Smooth muscle cell of the brain vasculature (primary cell): Measurements from ENCODE around the gene ADAM20.
"Not testable (repeated sequence)": the region's sequence is repeated elsewhere in the genome, so short reads cannot be mapped to it uniquely, and the experiment has no call there.

Experiments used
- DNase-seq: peaks from one replicate; pipeline ENCODE4 v3.0.0-alpha.2; 2012; ENCODE audit warnings: low read depth, low spot score

The ADAM20 gene

GRCh38 chr14:70534904-70535303 lies at the start of gene ADAM20:
Gene ADAM20, minus strand, starts transcription at chr14:70535004. Its CDS starts 10,247 bp downstream, at chr14:70524757.
- no peak for DNase-seq

- DNase-seq, result no peak
Observed at GRCh38 chr14:70576891-70577290, 42.1 kb upstream of the ADAM20 start.

- no peak for DNase-seq
Observed at GRCh38 chr14:70573050-70573449, 38.2 kb upstream of the ADAM20 start.

DNA sequence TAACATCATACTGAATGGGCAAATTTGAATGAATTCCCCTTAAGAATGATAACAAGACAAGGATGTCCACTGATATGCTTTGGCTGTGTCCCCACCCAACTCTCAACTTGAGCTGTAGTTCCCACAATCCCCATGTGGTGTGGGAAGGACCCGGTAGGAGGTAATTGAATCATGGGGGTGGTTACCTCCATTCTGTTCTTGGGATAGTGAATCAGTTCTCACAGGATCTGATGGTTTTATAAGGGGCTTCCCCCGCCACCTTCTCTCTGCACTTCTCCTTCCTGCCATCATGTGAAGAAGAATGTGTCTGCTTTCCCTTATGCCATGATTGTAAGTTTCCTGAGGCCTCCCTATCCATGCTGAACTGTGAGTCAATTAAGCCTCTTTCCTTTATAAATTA lies 36.3 kb upstream of the ADAM20 start:
- no peak for DNase-seq

GRCh38 chr14:70567791-70568190 lies 33.0 kb upstream of the ADAM20 start:
- DNase-seq, result no peak

DNA sequence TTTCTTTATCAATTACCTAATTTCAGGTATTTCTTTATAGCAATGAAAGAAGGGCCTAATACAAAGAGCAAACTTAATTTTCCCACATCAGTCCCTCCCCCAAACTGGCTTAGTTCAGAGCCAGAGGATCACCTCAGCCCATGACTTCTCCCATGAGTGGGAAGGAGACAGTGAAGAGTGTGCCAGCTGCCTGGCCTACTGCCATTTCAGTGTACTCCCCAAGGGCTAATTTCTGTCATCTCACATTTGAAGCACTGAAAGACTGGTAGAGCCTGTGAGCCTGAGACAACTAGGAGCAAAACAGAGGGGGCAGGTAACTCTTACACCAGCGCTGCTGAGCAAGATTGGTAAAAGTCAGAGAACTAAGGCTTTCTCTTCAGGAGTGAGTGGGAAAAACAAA lies 29.1 kb upstream of the ADAM20 start:
- no peak for DNase-seq

GRCh38 chr14:70563417-70563816 lies 28.6 kb upstream of the ADAM20 start:
- no peak for DNase-seq

DNA sequence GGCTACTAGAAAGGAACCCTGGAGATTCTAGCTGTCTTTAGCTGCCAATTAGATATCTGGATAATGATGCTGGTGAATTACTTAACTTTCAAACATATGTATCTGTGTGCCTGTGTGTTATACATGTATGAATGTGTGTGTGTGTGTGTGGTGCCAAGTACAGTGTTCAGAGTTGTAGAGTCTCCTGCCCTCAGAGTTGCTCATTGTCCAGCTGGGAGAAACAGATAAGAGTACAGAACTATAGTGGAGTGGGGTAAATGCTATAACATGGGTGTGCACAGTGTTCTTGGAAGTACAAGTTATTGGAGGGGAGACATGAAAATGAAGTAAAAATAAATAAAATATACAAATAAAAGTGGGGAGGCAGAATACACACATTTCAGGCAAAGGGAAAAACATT lies 23.6 kb upstream of the ADAM20 start:
- no peak for DNase-seq

DNA sequence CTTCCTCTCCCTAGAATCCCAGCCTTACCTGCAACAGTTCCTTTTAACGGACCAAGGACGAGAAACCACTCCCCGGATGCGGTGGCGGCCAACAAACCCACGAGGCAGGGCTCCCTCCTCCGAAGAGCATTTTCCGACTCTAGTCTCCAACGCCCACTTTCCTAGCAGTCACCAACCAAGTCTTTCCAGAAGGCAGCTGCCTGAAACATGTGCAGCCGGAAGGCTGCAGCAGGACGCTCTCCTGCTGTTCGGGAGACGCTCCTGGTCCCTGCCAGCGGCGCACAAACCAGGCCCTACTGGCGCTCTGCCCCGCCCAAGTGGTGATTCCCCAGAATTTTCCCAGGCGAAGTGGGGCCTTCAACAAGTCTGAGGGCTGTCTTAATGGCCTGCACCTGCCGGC lies 21.1 kb upstream of the ADAM20 start:
- DNase-seq, result no peak

GRCh38 chr14:70538087-70538486 lies 3.3 kb upstream of the ADAM20 start:
- DNase-seq, result no peak

DNA sequence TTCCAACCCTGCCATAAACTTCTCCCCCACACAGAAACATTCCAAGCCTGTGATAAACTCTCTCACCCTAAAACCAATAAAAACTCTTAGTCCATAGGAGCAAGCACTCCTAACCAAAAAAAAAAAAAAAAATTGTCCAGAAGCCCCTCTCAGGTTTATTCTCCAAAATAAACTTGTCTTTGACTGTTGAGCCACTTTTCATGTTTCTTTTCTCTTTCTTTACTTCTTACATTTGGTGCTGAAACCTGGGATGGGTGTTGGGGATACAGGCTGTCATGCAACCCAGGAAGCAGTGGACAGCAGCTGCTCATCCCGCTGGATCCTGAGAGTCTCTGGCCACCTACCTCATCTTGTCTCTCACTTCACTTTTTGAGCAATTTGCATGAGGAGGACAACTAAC lies 2.0 kb upstream of the ADAM20 start:
- no peak for DNase-seq

GRCh38 chr14:70530417-70530816 lies 4.4 kb downstream of the ADAM20 start:
- no peak for DNase-seq

DNA sequence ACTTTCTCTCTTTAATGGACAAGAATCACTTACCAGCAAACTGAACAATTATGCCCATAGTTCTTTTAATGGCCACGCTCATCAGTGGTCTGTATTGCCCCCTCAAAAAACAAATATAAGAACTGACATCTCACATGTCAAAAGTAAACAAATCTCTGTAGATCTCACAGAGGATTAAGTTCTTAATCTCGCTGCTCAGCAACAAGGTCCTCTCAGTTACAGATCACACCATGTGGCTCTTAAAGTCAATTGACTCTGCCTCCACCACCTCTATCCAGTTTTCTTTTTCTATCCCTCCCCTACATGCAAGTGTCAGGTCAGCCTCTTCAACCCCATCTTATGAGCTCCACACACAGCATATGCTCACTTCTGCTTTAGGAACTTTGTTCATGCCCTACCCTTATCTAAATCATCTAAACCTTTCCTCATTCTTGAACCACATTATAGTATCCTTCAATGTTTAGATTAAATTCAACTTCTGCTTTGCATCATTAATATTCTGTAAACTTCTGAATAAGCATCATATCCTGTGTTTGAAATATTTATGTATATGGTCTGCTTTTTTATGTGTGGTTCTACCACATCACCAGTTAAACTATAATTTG lies 7.2 kb downstream of the ADAM20 start:
- no peak for DNase-seq

- DNase-seq, result no peak
Observed at GRCh38 chr14:70525691-70526090, 9.1 kb downstream of the ADAM20 start.

GRCh38 chr14:70515811-70516210 lies 19.0 kb downstream of the ADAM20 start:
- no peak for DNase-seq

DNA sequence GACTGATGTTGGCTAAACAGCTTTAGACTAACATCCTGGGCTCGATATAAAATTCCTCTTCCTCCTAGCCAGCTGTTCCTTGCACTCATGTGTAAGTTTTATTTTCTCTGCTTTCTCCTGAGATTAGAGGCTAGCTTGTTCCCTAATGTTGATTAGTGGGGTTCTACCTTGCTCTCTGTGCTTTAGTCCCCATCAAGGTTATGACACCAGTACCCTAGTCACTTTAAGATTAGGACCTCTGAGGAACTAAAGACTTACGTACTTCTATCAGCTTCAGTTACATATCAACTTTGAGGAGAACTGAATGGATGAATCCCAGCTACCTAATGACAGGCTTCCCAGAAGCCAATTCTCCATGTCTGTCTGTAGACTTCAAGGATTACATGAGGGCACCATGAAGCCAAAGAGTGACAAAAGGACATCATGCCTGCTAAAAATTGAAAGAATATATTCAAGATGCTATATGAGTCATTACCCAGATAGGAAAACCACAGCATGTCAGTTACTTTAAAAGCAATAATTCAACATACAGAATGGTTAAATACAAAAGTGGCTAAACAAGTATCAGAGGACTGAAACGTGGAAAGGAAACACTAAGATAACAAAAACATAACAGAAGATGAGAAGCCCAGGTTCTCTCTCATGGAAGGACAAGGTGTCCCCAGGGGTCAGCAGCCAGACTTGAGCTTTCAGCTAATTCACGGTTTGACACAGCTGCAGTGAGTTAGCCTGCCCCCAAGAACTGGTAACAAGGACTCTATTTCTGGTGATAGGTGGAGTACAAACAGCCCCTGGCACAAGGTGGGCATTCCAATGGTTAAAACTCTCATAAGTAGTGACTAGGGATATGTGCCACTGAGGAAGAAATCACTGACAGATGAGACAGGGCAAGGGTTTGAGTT lies 20.4 kb downstream of the ADAM20 start:
- no peak for DNase-seq

GRCh38 chr14:70498191-70498590 lies 36.6 kb downstream of the ADAM20 start:
- DNase-seq, result no peak

DNA sequence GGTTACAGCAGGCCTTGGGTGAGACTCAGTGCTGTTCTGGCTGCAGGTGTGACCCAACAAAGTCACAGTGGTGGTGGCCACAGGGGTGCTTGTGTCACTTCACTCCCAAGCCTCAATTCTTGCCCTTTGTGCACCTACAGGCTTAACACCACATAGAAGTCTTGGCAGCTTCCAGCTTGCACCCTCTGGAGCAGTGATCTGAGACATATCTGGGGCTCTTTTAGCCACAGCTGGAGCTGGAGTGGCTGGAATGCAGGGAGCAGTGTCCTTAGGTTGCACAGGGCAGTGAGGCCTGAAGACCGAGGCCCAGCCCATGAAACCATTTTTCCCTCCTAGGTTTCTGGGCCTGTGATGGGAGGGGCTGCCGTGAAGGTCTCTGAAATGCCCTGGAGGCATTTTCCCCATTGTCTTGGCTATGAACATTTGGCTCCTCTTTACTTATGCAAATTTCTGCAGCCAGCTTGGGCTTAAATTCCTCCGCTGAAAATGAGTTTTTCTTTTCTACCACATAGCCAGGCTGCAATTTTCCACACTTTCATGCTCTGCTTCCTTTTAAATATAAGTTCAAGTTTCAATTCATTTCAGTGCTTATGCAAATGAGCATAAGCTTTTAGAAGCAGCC lies 45.1 kb downstream of the ADAM20 start:
- DNase-seq, result no peak

- not testable (repeated sequence) for DNase-seq
Observed at GRCh38 chr14:70477356-70478105, 57.3 kb downstream of the ADAM20 start.

GRCh38 chr14:70475459-70475858 lies 59.3 kb downstream of the ADAM20 start:
- DNase-seq, result not testable (repeated sequence)

DNA sequence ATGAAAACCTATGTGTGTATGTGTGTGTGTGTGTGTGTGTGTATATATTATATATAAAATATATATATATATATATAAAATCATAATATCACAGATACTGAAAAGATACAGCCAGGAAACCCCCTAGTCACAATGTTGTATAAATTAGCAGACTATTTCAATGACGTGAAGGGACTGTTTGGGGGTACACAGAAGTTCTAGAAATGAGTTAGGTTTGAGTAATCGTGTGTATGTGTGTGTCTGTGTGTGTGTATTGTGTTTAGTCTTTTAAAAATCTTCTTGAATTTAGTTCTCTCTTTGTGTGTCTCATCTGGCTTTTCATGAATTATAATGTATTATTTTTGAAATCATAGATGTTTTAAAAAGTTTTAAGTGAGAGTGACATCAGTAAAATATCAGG lies 61.0 kb downstream of the ADAM20 start:
- DNase-seq, result no peak
